ENCODE results near the gene ZNF821. TPM values are rescaled to one million over a fixed set of nuclear protein-coding genes. Genes with fewer than 3 reads are reported as not detected.
"Not testable (repeated sequence)": the region's sequence is repeated elsewhere in the genome, so short reads cannot be mapped to it uniquely, and the experiment has no call there.

ZNF821 gene
- total RNA-seq, 1 donor from 2014 or later: 17.6 TPM

GRCh38 chr16:71916397-71916920, 32.5 kb upstream of the ZNF821 start:
- no peak for DNase-seq (ENCODE audit: low read depth)
- TF ChIP-seq CTCF (conservative IDR thresholded peaks at IDR 0.05; ENCODE audit: low read depth, low read length): no peak
- H3K4me3 ChIP-seq (ENCODE audit: low read depth, low read length): no peak overlapping the region

DNA sequence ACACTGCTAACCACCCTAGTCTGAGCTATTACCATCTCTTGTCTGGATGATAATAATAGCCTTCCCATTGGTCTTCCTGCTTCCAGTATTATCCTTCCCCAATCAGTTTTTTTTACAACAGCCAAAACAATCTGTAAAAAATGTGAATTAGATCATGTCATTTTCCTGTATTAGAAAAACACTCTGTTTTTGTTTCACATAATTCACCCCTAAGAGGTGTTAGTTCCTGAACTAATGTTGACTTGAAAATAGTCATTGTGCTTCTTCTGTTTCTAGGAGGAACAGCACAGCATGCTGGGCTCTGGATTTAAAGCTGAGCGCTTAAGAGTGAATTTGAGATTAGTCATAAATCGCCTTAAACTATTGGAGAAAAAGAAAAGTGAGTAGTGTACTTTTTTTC, 31.4 kb upstream of the ZNF821 start:
- DNase-seq (ENCODE audit: low read depth): no peak
- no peak overlapping the region for H3K4me3 ChIP-seq (ENCODE audit: low read depth, low read length)
- no peak for TF ChIP-seq CTCF (conservative IDR thresholded peaks at IDR 0.05; ENCODE audit: low read depth, low read length)

- no peak for DNase-seq (ENCODE audit: low read depth)
- no peak overlapping the region for H3K4me3 ChIP-seq (ENCODE audit: low read depth, low read length)
- TF ChIP-seq CTCF (conservative IDR thresholded peaks at IDR 0.05; ENCODE audit: low read depth, low read length): no peak
These were observed 30.8 kb upstream of the ZNF821 start for GRCh38 chr16:71914802-71915201.

DNA sequence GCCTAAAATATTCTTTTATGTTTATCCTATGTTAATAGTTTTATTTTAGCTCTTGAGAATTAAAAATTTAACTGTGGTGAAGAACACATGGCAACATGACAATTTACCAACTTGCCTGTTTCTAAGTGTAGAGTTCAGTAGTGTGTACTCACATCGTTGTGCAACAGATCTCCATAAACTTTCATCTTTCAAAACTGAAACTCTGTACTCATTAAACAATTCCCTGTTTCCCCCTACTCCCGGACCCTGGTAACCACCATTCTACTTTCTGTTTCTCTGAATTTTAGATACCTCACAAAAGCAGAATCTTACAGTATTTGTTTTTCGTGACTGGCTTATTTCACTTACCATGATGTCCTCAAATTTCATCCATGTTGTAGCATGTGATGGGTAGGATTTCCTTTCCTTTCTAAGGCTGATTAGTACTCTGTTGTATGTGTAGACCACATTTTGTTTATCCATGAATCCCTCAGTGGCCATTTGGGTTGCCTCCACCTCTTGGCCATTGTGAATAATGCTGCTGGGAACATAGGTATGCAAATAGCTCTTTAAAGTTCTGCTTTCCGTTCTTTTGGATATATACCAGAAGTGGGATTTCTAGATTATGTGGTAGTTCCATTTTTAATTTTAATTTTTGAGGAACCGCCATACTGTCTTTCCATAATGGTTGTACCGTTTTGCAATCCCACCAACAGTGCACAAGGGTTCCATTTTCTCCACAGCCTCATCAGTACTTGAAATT, 28.7 kb upstream of the ZNF821 start:
- TF ChIP-seq CTCF (conservative IDR thresholded peaks at IDR 0.05; ENCODE audit: low read depth, low read length): no peak
- no peak for DNase-seq (ENCODE audit: low read depth)

GRCh38 chr16:71911121-71911520, 27.1 kb upstream of the ZNF821 start:
- DNase-seq (ENCODE audit: low read depth): no peak
- TF ChIP-seq CTCF (conservative IDR thresholded peaks at IDR 0.05; ENCODE audit: low read depth, low read length): no peak
- H3K4me3 ChIP-seq (ENCODE audit: low read depth, low read length): no peak overlapping the region

More for the DNA sequence above, 28.7 kb upstream of the ZNF821 start:
- H3K4me3 ChIP-seq (ENCODE audit: low read depth, low read length): no peak overlapping the region

DNA sequence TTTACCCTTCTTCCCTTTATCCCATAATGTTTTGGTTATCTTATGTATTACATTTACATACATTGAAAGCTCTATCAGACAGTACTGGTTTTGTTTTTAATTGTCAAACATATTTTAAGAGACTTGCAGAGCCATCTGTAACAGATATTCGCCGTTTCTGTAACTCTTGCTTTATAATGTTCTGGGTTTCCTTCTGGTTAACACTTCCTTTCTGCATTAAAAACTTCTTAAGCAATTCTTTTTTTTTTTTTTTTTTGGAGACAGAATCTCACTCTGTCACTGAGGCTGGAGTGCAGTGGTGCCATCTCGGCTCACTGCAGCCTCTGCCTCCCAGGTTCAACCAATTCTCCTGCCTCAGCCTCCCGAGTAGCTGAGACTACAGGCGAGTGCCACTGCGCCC, 21.8 kb upstream of the ZNF821 start:
- not testable (repeated sequence) for H3K4me3 ChIP-seq (ENCODE audit: low read depth, low read length); DNase-seq (ENCODE audit: low read depth)

DNA sequence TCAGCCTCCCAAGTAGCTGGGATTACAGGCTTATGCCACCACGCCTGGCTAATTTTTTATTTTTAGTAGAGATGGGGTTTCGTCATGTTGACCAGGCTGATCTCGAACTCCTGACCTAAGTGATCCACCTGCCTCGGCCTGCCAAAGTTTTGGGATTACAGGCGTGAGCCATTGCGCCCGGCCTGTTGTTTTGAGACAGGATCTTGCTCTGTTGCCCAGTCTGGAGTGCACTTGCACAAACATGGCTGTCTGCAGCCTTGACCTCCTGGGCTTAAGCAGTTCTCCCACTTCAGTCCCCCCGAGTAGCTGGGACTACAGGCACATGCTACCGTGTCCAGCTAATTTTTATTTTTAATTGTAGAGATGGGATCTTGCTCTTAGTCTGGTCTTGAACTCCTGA, 20.3 kb upstream of the ZNF821 start:
- H3K4me3 ChIP-seq (ENCODE audit: low read depth, low read length): no peak overlapping the region
- no peak for TF ChIP-seq CTCF (conservative IDR thresholded peaks at IDR 0.05; ENCODE audit: low read depth, low read length)
- DNase-seq (ENCODE audit: low read depth): no peak
